GM11168 (cell line): ENCODE results near the gene TIAM2.

Experiments
- in situ Hi-C: fragments of 300-500 bp; cut with MboI; formaldehyde crosslinking; loops from one replicate; pipeline ENCODE4 v1.12.0; 2022; ENCODE audit warnings: low sequenced_read_pairs; ENCODE audit not compliant: unreplicated experiment

The TIAM2 gene

GRCh38 chr6:155120034-155120433, 124.9 kb downstream of the TIAM2 start:
- in situ Hi-C loops, result no loop called here

- in situ Hi-C loops, result no loop called here
Observed at GRCh38 chr6:155121294-155121693, 126.2 kb downstream of the TIAM2 start.

- in situ Hi-C loops, result no loop called here
Observed at GRCh38 chr6:155121699-155122098, 126.6 kb downstream of the TIAM2 start.

- in situ Hi-C loops, result no loop called here
Observed at GRCh38 chr6:155122199-155122950, 127.3 kb downstream of the TIAM2 start.

- in situ Hi-C loops, result no loop called here
Observed at GRCh38 chr6:155123520-155123919, 128.4 kb downstream of the TIAM2 start.

- in situ Hi-C loops, result no loop called here
Observed at GRCh38 chr6:155125906-155126305, 130.8 kb downstream of the TIAM2 start.

- in situ Hi-C loops, result no loop called here
Observed at GRCh38 chr6:155126727-155127439, 131.8 kb downstream of the TIAM2 start.

GRCh38 chr6:155128977-155129376, 133.9 kb downstream of the TIAM2 start:
- in situ Hi-C loops, result no loop called here

GRCh38 chr6:155129744-155130143, 134.6 kb downstream of the TIAM2 start:
- in situ Hi-C loops, result no loop called here

GRCh38 chr6:155130161-155130853, 135.2 kb downstream of the TIAM2 start:
- in situ Hi-C loops, result no loop called here

- in situ Hi-C loops, result no loop called here
Observed at GRCh38 chr6:155132617-155133016, 137.5 kb downstream of the TIAM2 start.

- in situ Hi-C loops, result no loop called here
Observed at GRCh38 chr6:155141002-155141401, 145.9 kb downstream of the TIAM2 start.

- in situ Hi-C loops, result no loop called here
Observed at GRCh38 chr6:155141512-155141911, 146.4 kb downstream of the TIAM2 start.

- in situ Hi-C loops, result no loop called here
Observed at GRCh38 chr6:155142168-155143028, 147.3 kb downstream of the TIAM2 start.

- in situ Hi-C loops, result no loop called here
Observed at GRCh38 chr6:155143029-155143577, 148.0 kb downstream of the TIAM2 start.

GRCh38 chr6:155143578-155144106, 148.5 kb downstream of the TIAM2 start:
- in situ Hi-C loops, result no loop called here

- in situ Hi-C loops, result no loop called here
Observed at GRCh38 chr6:155146205-155146604, 151.1 kb downstream of the TIAM2 start.

GRCh38 chr6:155147958-155148663, 153.0 kb downstream of the TIAM2 start:
- in situ Hi-C loops, result no loop called here
